IMR-90 (cell line): Measurements from ENCODE around the gene NRXN2. TPM values are rescaled to one million over a fixed set of nuclear protein-coding genes. Genes with fewer than 3 reads are reported as not detected.

Source experiments
- ATAC-seq: fragments of 200-7000 bp; cut with Tn5 transposase; 2 replicates; pipeline ENCODE4 v1.9.1; 2020; ENCODE audit warnings: low read depth, mild to moderate bottlenecking, moderate library complexity
- BruUV-seq: library from RNA; stranded (reverse); fragments of 400-500 nt; replicated peaks from 2 replicates; lab custom pipeline; 2021; lab: Mats Ljungman, UMichigan
- CTCF ChIA-PET: fragments of 300-600 bp; formaldehyde crosslinking; extraction: SDS; loops from one replicate; lab custom pipeline; 2021; ENCODE audit warnings: antibody characterized with exemption; lab: Yijun Ruan, JAX
- POLR2A ChIA-PET: fragments of 300-600 bp; sonication (Branson Sonifier 250); formaldehyde crosslinking; loops from one replicate; lab custom pipeline; 2022; ENCODE audit warnings: antibody characterized with exemption; ENCODE audit not compliant: unreplicated experiment; lab: Charles Lee
- DNase-seq: peaks from one replicate; pipeline ENCODE4 v3.0.0; 2013
- H2AFZ ChIP-seq: replicated peaks from 2 replicates; pipeline ENCODE3; 2013; ENCODE audit warnings: low read length, mild to moderate bottlenecking; ENCODE audit not compliant: poor library complexity
- H2AK5ac ChIP-seq: 2 replicates; pipeline ENCODE4 v1.6.1; 2013; ENCODE audit warnings: low read depth, low read length, inconsistent platforms
- H2AK9ac ChIP-seq: replicated peaks from 2 replicates; pipeline ENCODE3; 2013; ENCODE audit warnings: mild to moderate bottlenecking, low read depth, low read length, moderate library complexity; ENCODE audit not compliant: poor library complexity
- H2BK120ac ChIP-seq: 2 replicates; pipeline ENCODE4 v1.6.1; 2013; ENCODE audit warnings: low read depth, low read length, inconsistent platforms
- H2BK15ac ChIP-seq: 3 replicates; pipeline ENCODE4 v1.6.1; 2013; ENCODE audit warnings: low read depth, low read length, inconsistent platforms
- H2BK20ac ChIP-seq: 2 replicates; pipeline ENCODE4 v1.6.1; 2013; ENCODE audit warnings: low read depth, mild to moderate bottlenecking, inconsistent platforms, low read length, moderate library complexity
- H2BK5ac ChIP-seq: 2 replicates; pipeline ENCODE4 v1.6.1; 2013; ENCODE audit warnings: mild to moderate bottlenecking, low read depth, low read length, inconsistent platforms; ENCODE audit not compliant: poor library complexity, severe bottlenecking
- H3K14ac ChIP-seq: replicated peaks from 2 replicates; pipeline ENCODE4 v1.6.1; 2013; ENCODE audit warnings: low read depth, low read length, inconsistent platforms
- H3K18ac ChIP-seq: 2 replicates; pipeline ENCODE4 v1.6.1; 2013; ENCODE audit warnings: low read depth, low read length, control low read depth
- H3K23ac ChIP-seq: 2 replicates; pipeline ENCODE4 v1.6.1; 2013; ENCODE audit warnings: low read depth, low read length, inconsistent platforms
- H3K27ac ChIP-seq: 2 replicates; pipeline ENCODE4 v1.5.1; 2013; ENCODE audit warnings: mild to moderate bottlenecking, control low read depth, low read length; ENCODE audit not compliant: insufficient read depth
- H3K27me3 ChIP-seq: 2 replicates; pipeline ENCODE4 v1.6.1; 2013; ENCODE audit warnings: low read length; ENCODE audit not compliant: control insufficient read depth, insufficient read depth
- H3K36me3 ChIP-seq: 2 replicates; pipeline ENCODE4 v1.6.1; 2013; ENCODE audit warnings: low read length, mixed read lengths; ENCODE audit not compliant: control insufficient read depth, insufficient read depth
- H3K4ac ChIP-seq: 2 replicates; pipeline ENCODE4 v1.6.1; 2013; ENCODE audit warnings: low read depth, low read length, inconsistent platforms
- H3K4me1 ChIP-seq: 2 replicates; pipeline ENCODE4 v1.6.1; 2013; ENCODE audit warnings: low read length, mixed read lengths; ENCODE audit not compliant: control insufficient read depth, insufficient read depth
- H3K4me2 ChIP-seq: 2 replicates; pipeline ENCODE4 v1.6.1; 2013; ENCODE audit warnings: low read depth, mild to moderate bottlenecking, control low read depth, low read length, moderate library complexity
- H3K4me3 ChIP-seq: 2 replicates; pipeline ENCODE4 v1.5.1; 2013; ENCODE audit warnings: low read depth, mild to moderate bottlenecking, control low read depth, low read length, moderate library complexity; ENCODE audit not compliant: insufficient read depth
- H3K56ac ChIP-seq: 2 replicates; pipeline ENCODE4 v1.6.1; 2013; ENCODE audit warnings: low read length, inconsistent platforms; ENCODE audit not compliant: insufficient read depth; ENCODE audit errors: extremely low read depth
- H3K79me1 ChIP-seq, 2 experiments: 2 replicates each; pipeline ENCODE4 v1.6.1; 2013; ENCODE audit warnings: low read length in 2 of 2, inconsistent platforms in 1 of 2, low read depth in 1 of 2
- H3K9ac ChIP-seq: 2 replicates; pipeline ENCODE4 v1.6.1; 2013; ENCODE audit warnings: low read depth, low read length, control low read depth
- H3K9me1 ChIP-seq: 2 replicates; pipeline ENCODE4 v1.6.1; 2013; ENCODE audit warnings: low read length, inconsistent platforms; ENCODE audit not compliant: insufficient read depth
- H3K9me3 ChIP-seq: 2 replicates; pipeline ENCODE4 v1.6.1; 2013; ENCODE audit warnings: low read length; ENCODE audit not compliant: control insufficient read depth, insufficient read depth
- H4K20me1 ChIP-seq: 2 replicates; pipeline ENCODE4 v1.6.1; 2013; ENCODE audit warnings: low read length, inconsistent platforms; ENCODE audit not compliant: insufficient read depth
- H4K5ac ChIP-seq: 2 replicates; pipeline ENCODE4 v1.6.1; 2013; ENCODE audit warnings: mild to moderate bottlenecking, low read depth, low read length, control low read depth
- H4K8ac ChIP-seq, 2 experiments: 2 replicates each; pipeline ENCODE4 v1.6.1; 2013; ENCODE audit warnings: low read depth in 2 of 2, low read length in 2 of 2, control low read depth in 1 of 2, inconsistent platforms in 1 of 2
- H4K91ac ChIP-seq: 2 replicates; pipeline ENCODE4 v1.6.1; 2013; ENCODE audit warnings: low read depth, low read length, inconsistent platforms; ENCODE audit not compliant: insufficient read depth
- BHLHE40 ChIP-seq: fragments of 150-350 bp; IDR thresholded peaks from 2 replicates; pipeline ENCODE4 v1.6.1; 2016; ENCODE audit warnings: mild to moderate bottlenecking, low read depth, low read length
- CEBPB ChIP-seq: IDR thresholded peaks from 2 replicates; pipeline ENCODE4 v1.6.1; 2012; ENCODE audit warnings: low read depth, low read length, improper control_type of control experiment
- FOS ChIP-seq: fragments of 150-350 bp; IDR thresholded peaks from 2 replicates; pipeline ENCODE4 v1.6.1; 2016; ENCODE audit warnings: low read depth, low read length
- MAFK ChIP-seq: IDR thresholded peaks from 2 replicates; pipeline ENCODE4 v1.6.1; 2012; ENCODE audit warnings: low read depth, low read length, improper control_type of control experiment
- MAZ ChIP-seq: IDR thresholded peaks from 2 replicates; pipeline ENCODE4 v1.6.1; 2012; ENCODE audit warnings: low read depth, mild to moderate bottlenecking, low read length, improper control_type of control experiment, moderate library complexity, borderline replicate concordance
- MXI1 ChIP-seq: IDR thresholded peaks from 2 replicates; pipeline ENCODE4 v1.6.1; 2012; ENCODE audit warnings: low read depth, mild to moderate bottlenecking, low read length, moderate library complexity, borderline replicate concordance
- RCOR1 ChIP-seq: IDR thresholded peaks from 2 replicates; pipeline ENCODE4 v1.6.1; 2012; ENCODE audit warnings: mild to moderate bottlenecking, low read length, improper control_type of control experiment; ENCODE audit not compliant: insufficient replicate concordance
- RFX5 ChIP-seq: IDR thresholded peaks from 2 replicates; pipeline ENCODE4 v1.8.0; 2012; ENCODE audit warnings: low read depth, mild to moderate bottlenecking, low read length, moderate library complexity
- WGBS, 2 experiments: methylation state at CpG; one replicate each; pipeline versions ENCODE4 v1.1.5 to v1.1.7; 2013; ENCODE audit warnings: missing lambda C conversion rate in 2 of 2; ENCODE audit not compliant: insufficient read length in 1 of 2; ENCODE audit errors: extremely low coverage in 2 of 2; 5-methylcytosine and 5-hydroxymethylcytosine counted together
- dilution Hi-C: fragments of 300-500 bp; cut with HindIII; formaldehyde crosslinking; loops from one replicate; pipeline ENCODE4 v1.14.3; 2018; ENCODE audit warnings: low sequenced_read_pairs; ENCODE audit not compliant: unreplicated experiment
- in situ Hi-C: fragments of 300-500 bp; cut with MboI; formaldehyde crosslinking; loops from 3 replicates; pipeline ENCODE4 v1.14.3; 2019; ENCODE audit warnings: low sequenced_read_pairs, inconsistent platforms, mixed read lengths
- intact Hi-C: fragments of 100-400 bp; cut with micrococcal nuclease; formaldehyde crosslinking; loops from 2 replicates; pipeline ENCODE4 v1.10.0; 2022
- polyA plus RNA-seq, 3 experiments: library from polyadenylated mRNA; depleted of rRNA; stranded (reverse); fragments of >200 nt; gene quantifications; 2 replicates each; pipeline ENCODE4 v1.2.3, GENCODE V29; 2012; ENCODE audit warnings: low replicate concordance in 1 of 3
- total RNA-seq: library from RNA; depleted of rRNA; stranded (reverse); fragments of >200 nt; gene quantifications from 2 replicates; pipeline ENCODE4 v1.2.3, GENCODE V29; 2012
- TF ChIP-seq, protein P1 (sequence below): fragments of 150-350 bp; IDR thresholded peaks from 2 replicates; pipeline ENCODE4 v1.6.1; 2016; ENCODE audit warnings: low read depth, mild to moderate bottlenecking, low read length, moderate library complexity, borderline replicate concordance
- TF ChIP-seq, protein P2 (sequence below): fragments of 150-350 bp; IDR thresholded peaks from 2 replicates; pipeline ENCODE4 v1.6.1; 2017; ENCODE audit warnings: mild to moderate bottlenecking, antibody characterized with exemption, low read length, low read depth
- TF ChIP-seq, protein P3 (sequence below): conservative IDR thresholded peaks from 2 replicates; pipeline ENCODE4 v1.5.1; 2012; ENCODE audit warnings: mild to moderate bottlenecking, low read depth, low read length, improper control_type of control experiment

Gene NRXN2
- total and polyA plus RNA-seq, 2 of the 4 experiments (the other 2 are of a cell fraction): 0.18 to 0.22 TPM

DNA sequence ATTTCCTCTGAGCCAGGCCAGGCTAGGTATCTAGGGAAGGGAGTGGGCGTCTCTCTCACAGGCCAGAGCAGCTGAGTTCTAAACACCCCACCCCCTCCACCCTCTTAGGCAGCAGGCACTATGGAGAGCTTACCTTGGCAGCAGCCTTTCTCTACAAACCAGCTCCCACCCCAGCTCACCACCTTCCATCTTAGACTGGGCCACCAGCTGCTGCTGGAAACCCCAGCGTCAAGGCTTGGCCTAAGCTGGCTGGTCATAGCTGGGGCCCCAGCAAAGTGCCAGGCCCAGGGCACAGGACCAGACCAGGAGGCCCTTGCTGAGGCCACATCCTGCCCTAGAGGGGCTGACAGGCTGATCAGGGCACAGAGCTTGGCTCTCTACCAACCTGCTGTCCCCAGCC is 111.8 kb downstream of the NRXN2 start:
- Histone ChIP-seq H3K4me1 (no peaks in the 10 kb centered on the region), H3K9ac (no peak overlapping the region), H3K4ac (no peak overlapping the region), H3K18ac (no peak overlapping the region), H3K79me1 (no peaks in the 10 kb centered on the region), H4K8ac (no peak overlapping the region), H3K27ac (no peak overlapping the region), H3K27me3 (peaks cover 60% of the 10 kb centered on the region), H4K20me1 (no peaks in the 10 kb centered on the region), H2BK5ac (no peak overlapping the region), H3K4me3 (no peak overlapping the region), H3K9me1 (no peaks in the 10 kb centered on the region), H2AK9ac (no peak overlapping the region), H3K9me3 (no peaks in the 10 kb centered on the region), H3K23ac (no peak overlapping the region), H2AFZ (no peak overlapping the region), H2AK5ac (no peak overlapping the region), H4K91ac (no peak overlapping the region), H2BK20ac (no peak overlapping the region), H3K56ac (no peak overlapping the region), H3K36me3 (no peaks in the 10 kb centered on the region), H3K14ac (no peak overlapping the region), H2BK15ac (no peak overlapping the region), H4K5ac (no peak overlapping the region), H3K4me2 (no peak overlapping the region), H2BK120ac (no peak overlapping the region)
- CTCF ChIA-PET: no interaction called here
- POLR2A ChIA-PET: no interaction called here
- BruUV-seq: no TSS peak
- intact Hi-C loops (no loop called here), dilution Hi-C loops (no loop called here), in situ Hi-C loops (no loop called here)
- WGBS, 2 experiments: 67% methylated on average over 1 of the region's 2 CpGs; no CpG with 5 or more reads in 1 of the 2 experiments
- DNase-seq: no peak
- no peak for TF ChIP-seq MAZ
- no peak for TF ChIP-seq CEBPB
- TF ChIP-seq, protein P1, sequence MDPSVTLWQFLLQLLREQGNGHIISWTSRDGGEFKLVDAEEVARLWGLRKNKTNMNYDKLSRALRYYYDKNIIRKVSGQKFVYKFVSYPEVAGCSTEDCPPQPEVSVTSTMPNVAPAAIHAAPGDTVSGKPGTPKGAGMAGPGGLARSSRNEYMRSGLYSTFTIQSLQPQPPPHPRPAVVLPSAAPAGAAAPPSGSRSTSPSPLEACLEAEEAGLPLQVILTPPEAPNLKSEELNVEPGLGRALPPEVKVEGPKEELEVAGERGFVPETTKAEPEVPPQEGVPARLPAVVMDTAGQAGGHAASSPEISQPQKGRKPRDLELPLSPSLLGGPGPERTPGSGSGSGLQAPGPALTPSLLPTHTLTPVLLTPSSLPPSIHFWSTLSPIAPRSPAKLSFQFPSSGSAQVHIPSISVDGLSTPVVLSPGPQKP: no peak
- no peak for TF ChIP-seq MXI1
- TF ChIP-seq, protein P2, sequence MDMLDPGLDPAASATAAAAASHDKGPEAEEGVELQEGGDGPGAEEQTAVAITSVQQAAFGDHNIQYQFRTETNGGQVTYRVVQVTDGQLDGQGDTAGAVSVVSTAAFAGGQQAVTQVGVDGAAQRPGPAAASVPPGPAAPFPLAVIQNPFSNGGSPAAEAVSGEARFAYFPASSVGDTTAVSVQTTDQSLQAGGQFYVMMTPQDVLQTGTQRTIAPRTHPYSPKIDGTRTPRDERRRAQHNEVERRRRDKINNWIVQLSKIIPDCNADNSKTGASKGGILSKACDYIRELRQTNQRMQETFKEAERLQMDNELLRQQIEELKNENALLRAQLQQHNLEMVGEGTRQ: no peak
- no peak for TF ChIP-seq RCOR1
- TF ChIP-seq RFX5: no peak
- no peak for TF ChIP-seq MAFK
- TF ChIP-seq, protein P3, sequence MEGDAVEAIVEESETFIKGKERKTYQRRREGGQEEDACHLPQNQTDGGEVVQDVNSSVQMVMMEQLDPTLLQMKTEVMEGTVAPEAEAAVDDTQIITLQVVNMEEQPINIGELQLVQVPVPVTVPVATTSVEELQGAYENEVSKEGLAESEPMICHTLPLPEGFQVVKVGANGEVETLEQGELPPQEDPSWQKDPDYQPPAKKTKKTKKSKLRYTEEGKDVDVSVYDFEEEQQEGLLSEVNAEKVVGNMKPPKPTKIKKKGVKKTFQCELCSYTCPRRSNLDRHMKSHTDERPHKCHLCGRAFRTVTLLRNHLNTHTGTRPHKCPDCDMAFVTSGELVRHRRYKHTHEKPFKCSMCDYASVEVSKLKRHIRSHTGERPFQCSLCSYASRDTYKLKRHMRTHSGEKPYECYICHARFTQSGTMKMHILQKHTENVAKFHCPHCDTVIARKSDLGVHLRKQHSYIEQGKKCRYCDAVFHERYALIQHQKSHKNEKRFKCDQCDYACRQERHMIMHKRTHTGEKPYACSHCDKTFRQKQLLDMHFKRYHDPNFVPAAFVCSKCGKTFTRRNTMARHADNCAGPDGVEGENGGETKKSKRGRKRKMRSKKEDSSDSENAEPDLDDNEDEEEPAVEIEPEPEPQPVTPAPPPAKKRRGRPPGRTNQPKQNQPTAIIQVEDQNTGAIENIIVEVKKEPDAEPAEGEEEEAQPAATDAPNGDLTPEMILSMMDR: no peak
- TF ChIP-seq BHLHE40: no peak
- no peak for TF ChIP-seq FOS
- no peak for ATAC-seq
